ENCODE measurements around the gene FAM53A.

FAM53A gene, protein sequence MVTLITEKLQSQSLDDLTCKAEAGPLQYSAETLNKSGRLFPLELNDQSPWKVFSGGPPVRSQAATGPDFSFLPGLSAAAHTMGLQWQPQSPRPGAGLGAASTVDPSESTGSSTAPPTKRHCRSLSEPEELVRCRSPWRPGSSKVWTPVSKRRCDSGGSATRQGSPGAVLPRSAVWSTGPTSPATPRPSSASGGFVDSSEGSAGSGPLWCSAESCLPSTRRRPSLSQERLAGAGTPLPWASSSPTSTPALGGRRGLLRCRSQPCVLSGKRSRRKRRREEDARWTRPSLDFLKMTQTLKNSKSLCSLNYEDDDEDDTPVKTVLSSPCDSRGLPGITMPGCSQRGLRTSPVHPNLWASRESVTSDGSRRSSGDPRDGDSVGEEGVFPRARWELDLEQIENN

DNA sequence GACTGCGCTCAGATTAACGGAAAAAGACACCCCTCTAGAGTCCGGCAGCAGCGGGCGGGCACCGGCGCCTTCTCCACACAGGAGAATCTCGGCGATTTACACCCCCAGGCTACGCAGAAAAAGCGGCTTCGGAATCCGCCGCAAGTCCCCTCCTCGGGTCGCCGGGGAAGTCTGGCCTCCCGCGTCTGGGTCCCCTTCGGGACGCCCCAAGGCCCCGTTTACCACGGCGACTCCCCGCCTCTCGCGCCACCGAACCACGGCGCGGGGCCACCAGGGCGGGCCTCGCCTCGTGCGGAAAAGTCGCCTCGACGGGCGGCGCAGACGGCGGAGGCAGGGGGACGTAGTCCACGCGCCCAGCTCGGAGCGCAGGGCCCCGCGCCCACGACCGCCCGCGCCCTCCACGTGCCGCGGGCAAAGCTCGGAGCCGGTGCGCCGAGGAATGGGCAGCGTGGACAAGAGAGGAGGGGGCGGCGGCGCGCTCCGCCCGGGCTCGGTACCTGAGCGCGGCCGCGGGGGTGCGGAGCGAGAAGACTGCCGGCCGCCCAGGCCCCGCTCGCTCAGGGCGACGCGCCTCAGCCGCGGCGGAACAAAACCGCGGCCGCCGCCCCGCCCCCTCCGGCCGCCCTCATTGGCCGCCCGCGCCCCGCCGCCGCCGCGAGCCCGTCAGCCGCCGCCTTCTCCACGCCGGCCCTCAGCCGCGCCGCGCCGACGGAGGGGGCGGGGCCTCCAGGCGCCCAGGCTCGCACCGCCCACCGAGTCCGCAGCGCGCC, at the start of gene FAM53A:
Gene FAM53A, minus strand, starts transcription at position 578 of the 770 bp plus-strand sequence. CDS start 15,572 bp downstream, outside the sequence.
- H3K4me3 ChIP-seq (replicated peaks in 1 of 2; ENCODE audit: low read depth in 2 of 2, low read length in 2 of 2) = peak within 1 kb of the TSS; percentile 56 to 61
- peak; percentile 82 to 91 for DNase-seq (ENCODE audit: low read depth in 2 of 2)
- no peak for TF ChIP-seq CTCF (IDR thresholded peaks at IDR 0.05; ENCODE audit: low read depth, low read length)

GRCh38 chr4:1732911-1733310, 48.8 kb upstream of the FAM53A start:
- no peak overlapping the region for H3K4me3 ChIP-seq (replicated peaks in 1 of 2; ENCODE audit: low read depth in 2 of 2, low read length in 2 of 2)
- TF ChIP-seq CTCF (IDR thresholded peaks at IDR 0.05; ENCODE audit: low read depth, low read length) = no peak
- DNase-seq (ENCODE audit: low read depth in 2 of 2) = no peak

DNA sequence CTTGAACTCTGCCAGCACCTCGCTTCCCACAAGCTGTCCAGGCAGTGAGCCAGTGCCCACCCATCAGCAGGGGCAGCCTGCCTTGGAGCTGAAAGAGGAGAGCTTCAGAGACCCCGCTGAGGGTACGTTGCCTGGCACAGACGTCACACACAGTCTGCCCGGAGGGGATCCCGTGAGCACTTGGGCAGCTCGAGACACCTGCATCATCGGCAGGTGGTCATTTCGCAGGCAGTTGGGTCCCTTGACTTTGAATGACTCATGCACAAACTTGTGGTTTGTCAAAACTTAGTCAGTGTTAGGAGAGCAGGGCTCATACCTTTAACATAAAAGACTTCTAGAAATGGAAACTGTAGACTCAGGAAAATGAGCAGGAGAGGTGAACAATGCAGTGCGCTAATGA, 47.1 kb upstream of the FAM53A start:
- DNase-seq (ENCODE audit: low read depth in 2 of 2) = peak in 1 of 2 donors; percentile 25
- no peak for TF ChIP-seq CTCF (IDR thresholded peaks at IDR 0.05; ENCODE audit: low read depth, low read length)
- no peak overlapping the region for H3K4me3 ChIP-seq (replicated peaks in 1 of 2; ENCODE audit: low read depth in 2 of 2, low read length in 2 of 2)

DNA sequence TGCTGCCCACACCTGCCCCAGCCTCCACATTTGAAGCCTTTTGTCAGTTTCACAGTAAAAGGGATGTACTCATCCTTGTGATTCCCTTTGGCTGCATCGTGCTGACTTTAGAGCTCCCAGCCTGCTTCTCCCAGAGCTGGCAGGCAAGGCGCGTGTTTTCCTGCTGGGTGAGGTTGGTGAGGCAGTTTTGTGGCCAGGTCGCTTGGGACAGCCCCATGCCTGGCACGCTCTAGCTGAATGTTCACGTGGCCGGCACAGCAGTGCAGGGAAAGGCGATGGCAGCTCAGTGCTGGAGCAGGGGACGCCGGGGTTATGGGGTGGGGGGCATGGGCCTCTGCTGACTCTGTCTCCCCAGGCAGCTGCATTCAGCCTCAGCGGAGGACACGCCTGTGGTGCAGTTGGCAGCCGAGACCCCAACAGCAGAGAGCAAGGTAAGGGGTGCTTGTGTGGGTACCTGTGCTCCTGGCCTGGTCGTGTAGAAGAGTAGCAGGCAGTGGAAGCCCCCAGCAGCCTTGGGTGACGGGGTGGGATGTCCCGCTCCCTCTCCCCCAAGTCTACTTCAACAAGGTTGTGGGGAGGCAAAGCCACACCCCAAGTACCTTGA, 46.5 kb upstream of the FAM53A start:
- no peak for TF ChIP-seq CTCF (IDR thresholded peaks at IDR 0.05; ENCODE audit: low read depth, low read length)
- H3K4me3 ChIP-seq (replicated peaks in 1 of 2; ENCODE audit: low read depth in 2 of 2, low read length in 2 of 2) = no peak overlapping the region
- DNase-seq (ENCODE audit: low read depth in 2 of 2) = no peak

DNA sequence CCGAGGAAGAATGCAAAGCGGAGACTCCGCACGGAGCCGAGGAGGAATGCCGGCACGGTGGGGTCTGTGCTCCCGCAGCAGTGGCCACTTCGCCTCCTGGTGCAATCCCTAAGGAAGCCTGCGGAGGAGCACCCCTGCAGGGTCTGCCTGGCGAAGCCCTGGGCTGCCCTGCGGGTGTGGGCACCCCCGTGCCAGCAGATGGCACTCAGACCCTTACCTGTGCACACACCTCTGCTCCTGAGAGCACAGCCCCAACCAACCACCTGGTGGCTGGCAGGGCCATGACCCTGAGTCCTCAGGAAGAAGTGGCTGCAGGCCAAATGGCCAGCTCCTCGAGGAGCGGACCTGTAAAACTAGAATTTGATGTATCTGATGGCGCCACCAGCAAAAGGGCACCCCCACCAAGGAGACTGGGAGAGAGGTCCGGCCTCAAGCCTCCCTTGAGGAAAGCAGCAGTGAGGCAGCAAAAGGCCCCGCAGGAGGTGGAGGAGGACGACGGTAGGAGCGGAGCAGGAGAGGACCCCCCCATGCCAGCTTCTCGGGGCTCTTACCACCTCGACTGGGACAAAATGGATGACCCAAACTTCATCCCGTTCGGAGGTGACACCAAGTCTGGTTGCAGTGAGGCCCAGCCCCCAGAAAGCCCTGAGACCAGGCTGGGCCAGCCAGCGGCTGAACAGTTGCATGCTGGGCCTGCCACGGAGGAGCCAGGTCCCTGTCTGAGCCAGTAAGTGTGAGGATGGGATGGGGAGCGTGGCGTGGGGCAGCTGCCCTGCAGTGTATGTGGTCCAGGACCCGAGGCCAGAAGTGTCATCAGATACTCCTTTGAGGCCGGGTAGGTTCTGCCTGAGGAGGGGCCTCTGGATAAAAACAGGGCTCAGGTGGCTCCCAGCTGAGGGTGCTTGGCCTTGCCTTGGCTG, 44.2 kb upstream of the FAM53A start:
- H3K4me3 ChIP-seq (replicated peaks in 1 of 2; ENCODE audit: low read depth in 2 of 2, low read length in 2 of 2) = no peak overlapping the region
- TF ChIP-seq CTCF (IDR thresholded peaks at IDR 0.05; ENCODE audit: low read depth, low read length) = no peak
- no peak for DNase-seq (ENCODE audit: low read depth in 2 of 2)

All from cardiac fibroblast (primary cell).